Measurements from ENCODE around the gene HES7. TPM values are rescaled to one million over a fixed set of nuclear protein-coding genes. Genes with fewer than 3 reads are reported as not detected.
A peak's percentile ranks its signal among the peaks of the same experiment; 100 is the strongest.

The HES7 gene
- total and polyA plus RNA-seq, 9 of the 15 experiments (the other 6 are each of a cell fraction or from before 2014, with no cell fraction given), result 0.03 to 1.7 (median 0.14) TPM; not detected in 1

GRCh38 chr17:8156246-8156992, 32.5 kb upstream of the HES7 start (continued):
- TF ChIP-seq ARID1B (IDR thresholded peaks at IDR 0.05) (no peak), HOMEZ (CRISPR knock-in tag; IDR thresholded peaks at IDR 0.05) (no peak), RAD51 (IDR thresholded peaks at IDR 0.05; ENCODE audit: borderline replicate concordance, low read depth) (no peak), NR2C1 (IDR thresholded peaks at IDR 0.05) (peak; percentile 87), NR2C1 (tag; IDR thresholded peaks at IDR 0.05) (peak; percentile 84), PATZ1 (CRISPR knock-in tag; IDR thresholded peaks at IDR 0.05; ENCODE audit: borderline replicate concordance) (no peak), HMG20B (CRISPR knock-in tag; IDR thresholded peaks at IDR 0.05) (no peak), KDM4B (IDR thresholded peaks at IDR 0.05; ENCODE audit: borderline replicate concordance in 2 of 2, low read depth in 1 of 2) (no peak), FOXJ3 (CRISPR knock-in tag; IDR thresholded peaks at IDR 0.05) (no peak; the same call in 1 of the 2 replicates), PHB (CRISPR knock-in tag; IDR thresholded peaks at IDR 0.05) (no peak), MLX (CRISPR knock-in tag; conservative IDR thresholded peaks at IDR 0.05) (no peak), CLOCK (CRISPR knock-in tag; IDR thresholded peaks at IDR 0.05; ENCODE audit: borderline replicate concordance) (peak; percentile 100), NRF1 (conservative IDR thresholded peaks at IDR 0.05 in 1 of 2, IDR thresholded peaks at IDR 0.05 in 1 of 2) (peak; percentile 94 to 95), PML (IDR thresholded peaks at IDR 0.05; ENCODE audit: low read length) (peak; percentile 53; the same call in 1 of the 2 replicates), ZNF274 (IDR thresholded peaks at IDR 0.05; ENCODE audit: borderline replicate concordance, low read depth, low read length) (no peak), SUPT5H (IDR thresholded peaks at IDR 0.05) (no peak; the same call in 1 of the 2 replicates), ZNF584 (CRISPR knock-in tag; IDR thresholded peaks at IDR 0.05; ENCODE audit: low read depth) (no peak), ZNF143 (CRISPR knock-in tag; IDR thresholded peaks at IDR 0.05) (no peak), TCFL5 (CRISPR knock-in tag; conservative IDR thresholded peaks at IDR 0.05) (no peak), MAFG (tag; conservative IDR thresholded peaks at IDR 0.05) (no peak), HCFC1 (IDR thresholded peaks at IDR 0.05; ENCODE audit: low read depth, low read length) (0 out of 2 replicates have a peak, but pooled peaks have one; percentile 27), NCOR1 (IDR thresholded peaks at IDR 0.05) (peak; percentile 12; the same call in 1 of the 2 replicates), RFX7 (CRISPR knock-in tag; IDR thresholded peaks at IDR 0.05) (no peak)

All from K562 (cell line).